Panc1 (cell line): ENCODE data around the gene ENDOG.
"Not testable (repeated sequence)": the region's sequence is repeated elsewhere in the genome, so short reads cannot be mapped to it uniquely, and the experiment has no call there.

Experiments
- CTCF ChIP-seq: fragments of 450-650 bp; IDR thresholded peaks from 2 replicates; pipeline ENCODE4 v1.5.1; 2017; ENCODE audit warnings: mild to moderate bottlenecking
- POLR2AphosphoS5 ChIP-seq: IDR thresholded peaks from 2 replicates; pipeline ENCODE4 v1.6.1; 2012; ENCODE audit warnings: mild to moderate bottlenecking, low read depth, low read length, moderate library complexity
- SIN3A ChIP-seq: IDR thresholded peaks from 2 replicates; pipeline ENCODE4 v1.6.1; 2012; ENCODE audit warnings: low read depth, mild to moderate bottlenecking, low read length, moderate library complexity, borderline replicate concordance; ENCODE audit not compliant: insufficient read depth
- TCF7L2 ChIP-seq: IDR thresholded peaks from 2 replicates; pipeline ENCODE4 v1.6.1; 2011; ENCODE audit warnings: mild to moderate bottlenecking, low read depth, low read length, inconsistent platforms
- TF ChIP-seq, protein P1 (sequence below), 2 experiments: IDR thresholded peaks; 2 replicates each; pipeline ENCODE4 v1.6.1; 2011 to 2012; ENCODE audit warnings: low read depth in 2 of 2, control low read depth in 1 of 2, low read length in 1 of 2, mild to moderate bottlenecking in 1 of 2, moderate library complexity in 1 of 2; ENCODE audit not compliant: insufficient read depth in 1 of 2

DNA sequence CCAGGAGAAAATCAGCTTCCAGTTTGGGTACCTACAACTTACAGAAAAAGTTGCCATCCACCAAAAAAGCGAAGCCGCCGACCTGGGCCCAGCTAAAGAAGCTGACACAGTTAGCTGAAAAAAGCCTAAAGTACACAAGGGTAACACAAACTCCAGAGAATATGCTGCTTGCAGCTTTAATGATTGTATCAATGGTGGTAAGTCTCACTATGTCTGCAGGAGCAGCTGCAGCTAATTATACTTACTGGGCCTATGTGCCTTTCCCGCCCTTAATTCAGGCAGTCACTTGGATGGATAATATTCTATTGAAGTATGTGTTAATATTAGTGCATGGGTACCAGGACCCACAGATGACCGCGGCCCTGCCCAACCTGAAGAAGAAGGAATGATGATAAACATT, 36.2 kb downstream of the ENDOG start:
- TF ChIP-seq CTCF, POLR2AphosphoS5, TCF7L2, SIN3A: not testable (repeated sequence)
- TF ChIP-seq, protein P1, sequence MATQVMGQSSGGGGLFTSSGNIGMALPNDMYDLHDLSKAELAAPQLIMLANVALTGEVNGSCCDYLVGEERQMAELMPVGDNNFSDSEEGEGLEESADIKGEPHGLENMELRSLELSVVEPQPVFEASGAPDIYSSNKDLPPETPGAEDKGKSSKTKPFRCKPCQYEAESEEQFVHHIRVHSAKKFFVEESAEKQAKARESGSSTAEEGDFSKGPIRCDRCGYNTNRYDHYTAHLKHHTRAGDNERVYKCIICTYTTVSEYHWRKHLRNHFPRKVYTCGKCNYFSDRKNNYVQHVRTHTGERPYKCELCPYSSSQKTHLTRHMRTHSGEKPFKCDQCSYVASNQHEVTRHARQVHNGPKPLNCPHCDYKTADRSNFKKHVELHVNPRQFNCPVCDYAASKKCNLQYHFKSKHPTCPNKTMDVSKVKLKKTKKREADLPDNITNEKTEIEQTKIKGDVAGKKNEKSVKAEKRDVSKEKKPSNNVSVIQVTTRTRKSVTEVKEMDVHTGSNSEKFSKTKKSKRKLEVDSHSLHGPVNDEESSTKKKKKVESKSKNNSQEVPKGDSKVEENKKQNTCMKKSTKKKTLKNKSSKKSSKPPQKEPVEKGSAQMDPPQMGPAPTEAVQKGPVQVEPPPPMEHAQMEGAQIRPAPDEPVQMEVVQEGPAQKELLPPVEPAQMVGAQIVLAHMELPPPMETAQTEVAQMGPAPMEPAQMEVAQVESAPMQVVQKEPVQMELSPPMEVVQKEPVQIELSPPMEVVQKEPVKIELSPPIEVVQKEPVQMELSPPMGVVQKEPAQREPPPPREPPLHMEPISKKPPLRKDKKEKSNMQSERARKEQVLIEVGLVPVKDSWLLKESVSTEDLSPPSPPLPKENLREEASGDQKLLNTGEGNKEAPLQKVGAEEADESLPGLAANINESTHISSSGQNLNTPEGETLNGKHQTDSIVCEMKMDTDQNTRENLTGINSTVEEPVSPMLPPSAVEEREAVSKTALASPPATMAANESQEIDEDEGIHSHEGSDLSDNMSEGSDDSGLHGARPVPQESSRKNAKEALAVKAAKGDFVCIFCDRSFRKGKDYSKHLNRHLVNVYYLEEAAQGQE (IDR thresholded peaks at IDR 0.05; ENCODE audit: insufficient read depth in 1 of 2, low read depth in 2 of 2, low read length in 1 of 2), result not testable (repeated sequence)
